ENCODE measurements around the gene FARS2. TPM values are rescaled to one million over a fixed set of nuclear protein-coding genes. Genes with fewer than 3 reads are reported as not detected.

Gene FARS2
- total RNA-seq, 1 experiment from 2014 or later = 13.8 TPM

DNA sequence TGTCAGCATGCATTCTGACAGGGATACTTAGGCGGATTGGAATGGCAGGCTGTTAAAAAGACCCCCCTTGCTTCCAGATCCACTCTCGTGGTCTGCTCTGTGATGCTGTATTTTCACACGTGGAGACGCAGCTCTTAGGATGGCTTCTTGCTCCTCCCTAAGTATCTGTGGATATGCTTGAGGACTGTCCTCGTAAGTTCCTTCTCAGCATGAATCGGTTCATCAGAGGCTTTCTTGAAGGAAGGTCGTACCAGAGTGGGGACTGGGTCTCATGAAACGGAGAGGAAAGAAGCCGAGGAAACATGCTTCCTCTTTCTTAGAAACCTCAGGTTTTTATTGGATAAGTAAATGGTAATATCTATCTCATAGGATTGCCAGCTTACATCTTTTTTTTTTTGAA lies 220.4 kb downstream of the FARS2 start:
- DNase-seq (ENCODE audit: low read depth, low spot score) (no peak), ATAC-seq (no peak)
- TF ChIP-seq, protein P1, sequence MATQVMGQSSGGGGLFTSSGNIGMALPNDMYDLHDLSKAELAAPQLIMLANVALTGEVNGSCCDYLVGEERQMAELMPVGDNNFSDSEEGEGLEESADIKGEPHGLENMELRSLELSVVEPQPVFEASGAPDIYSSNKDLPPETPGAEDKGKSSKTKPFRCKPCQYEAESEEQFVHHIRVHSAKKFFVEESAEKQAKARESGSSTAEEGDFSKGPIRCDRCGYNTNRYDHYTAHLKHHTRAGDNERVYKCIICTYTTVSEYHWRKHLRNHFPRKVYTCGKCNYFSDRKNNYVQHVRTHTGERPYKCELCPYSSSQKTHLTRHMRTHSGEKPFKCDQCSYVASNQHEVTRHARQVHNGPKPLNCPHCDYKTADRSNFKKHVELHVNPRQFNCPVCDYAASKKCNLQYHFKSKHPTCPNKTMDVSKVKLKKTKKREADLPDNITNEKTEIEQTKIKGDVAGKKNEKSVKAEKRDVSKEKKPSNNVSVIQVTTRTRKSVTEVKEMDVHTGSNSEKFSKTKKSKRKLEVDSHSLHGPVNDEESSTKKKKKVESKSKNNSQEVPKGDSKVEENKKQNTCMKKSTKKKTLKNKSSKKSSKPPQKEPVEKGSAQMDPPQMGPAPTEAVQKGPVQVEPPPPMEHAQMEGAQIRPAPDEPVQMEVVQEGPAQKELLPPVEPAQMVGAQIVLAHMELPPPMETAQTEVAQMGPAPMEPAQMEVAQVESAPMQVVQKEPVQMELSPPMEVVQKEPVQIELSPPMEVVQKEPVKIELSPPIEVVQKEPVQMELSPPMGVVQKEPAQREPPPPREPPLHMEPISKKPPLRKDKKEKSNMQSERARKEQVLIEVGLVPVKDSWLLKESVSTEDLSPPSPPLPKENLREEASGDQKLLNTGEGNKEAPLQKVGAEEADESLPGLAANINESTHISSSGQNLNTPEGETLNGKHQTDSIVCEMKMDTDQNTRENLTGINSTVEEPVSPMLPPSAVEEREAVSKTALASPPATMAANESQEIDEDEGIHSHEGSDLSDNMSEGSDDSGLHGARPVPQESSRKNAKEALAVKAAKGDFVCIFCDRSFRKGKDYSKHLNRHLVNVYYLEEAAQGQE (IDR thresholded peaks at IDR 0.05; ENCODE audit: low read depth) = no peak
- TF ChIP-seq ZFX (IDR thresholded peaks at IDR 0.05) = no peak
- TF ChIP-seq, protein P2, sequence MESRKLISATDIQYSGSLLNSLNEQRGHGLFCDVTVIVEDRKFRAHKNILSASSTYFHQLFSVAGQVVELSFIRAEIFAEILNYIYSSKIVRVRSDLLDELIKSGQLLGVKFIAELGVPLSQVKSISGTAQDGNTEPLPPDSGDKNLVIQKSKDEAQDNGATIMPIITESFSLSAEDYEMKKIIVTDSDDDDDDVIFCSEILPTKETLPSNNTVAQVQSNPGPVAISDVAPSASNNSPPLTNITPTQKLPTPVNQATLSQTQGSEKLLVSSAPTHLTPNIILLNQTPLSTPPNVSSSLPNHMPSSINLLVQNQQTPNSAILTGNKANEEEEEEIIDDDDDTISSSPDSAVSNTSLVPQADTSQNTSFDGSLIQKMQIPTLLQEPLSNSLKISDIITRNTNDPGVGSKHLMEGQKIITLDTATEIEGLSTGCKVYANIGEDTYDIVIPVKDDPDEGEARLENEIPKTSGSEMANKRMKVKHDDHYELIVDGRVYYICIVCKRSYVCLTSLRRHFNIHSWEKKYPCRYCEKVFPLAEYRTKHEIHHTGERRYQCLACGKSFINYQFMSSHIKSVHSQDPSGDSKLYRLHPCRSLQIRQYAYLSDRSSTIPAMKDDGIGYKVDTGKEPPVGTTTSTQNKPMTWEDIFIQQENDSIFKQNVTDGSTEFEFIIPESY (IDR thresholded peaks at IDR 0.05; ENCODE audit: extremely low read depth, insufficient replicate concordance, low read length) = no peak
- TF ChIP-seq YY1 (IDR thresholded peaks at IDR 0.05; ENCODE audit: extremely low read depth, insufficient replicate concordance, low read depth, low read length) = no peak
- TF ChIP-seq, protein P3, sequence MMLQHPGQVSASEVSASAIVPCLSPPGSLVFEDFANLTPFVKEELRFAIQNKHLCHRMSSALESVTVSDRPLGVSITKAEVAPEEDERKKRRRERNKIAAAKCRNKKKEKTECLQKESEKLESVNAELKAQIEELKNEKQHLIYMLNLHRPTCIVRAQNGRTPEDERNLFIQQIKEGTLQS (IDR thresholded peaks at IDR 0.05) = no peak
- no peak for TF ChIP-seq ELF1 (IDR thresholded peaks at IDR 0.05; ENCODE audit: borderline replicate concordance, low read depth)
- TF ChIP-seq, protein P4, sequence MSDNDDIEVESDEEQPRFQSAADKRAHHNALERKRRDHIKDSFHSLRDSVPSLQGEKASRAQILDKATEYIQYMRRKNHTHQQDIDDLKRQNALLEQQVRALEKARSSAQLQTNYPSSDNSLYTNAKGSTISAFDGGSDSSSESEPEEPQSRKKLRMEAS (IDR thresholded peaks at IDR 0.05) = no peak
- no peak for TF ChIP-seq SP1 (IDR thresholded peaks at IDR 0.05; ENCODE audit: low read depth)
- no peak for TF ChIP-seq EZH2phosphoT487 (IDR thresholded peaks at IDR 0.05; ENCODE audit: borderline replicate concordance)
- no peak for TF ChIP-seq SRF (IDR thresholded peaks at IDR 0.05; ENCODE audit: low read depth)
- no peak for TF ChIP-seq ZNF274 (IDR thresholded peaks at IDR 0.05; ENCODE audit: low read depth, low read length)
- no peak for TF ChIP-seq JUND (IDR thresholded peaks at IDR 0.05)
- TF ChIP-seq SIN3A (IDR thresholded peaks at IDR 0.05; ENCODE audit: low read depth) = no peak
- TF ChIP-seq POLR2A (IDR thresholded peaks at IDR 0.05; ENCODE audit: borderline replicate concordance, extremely low read depth, insufficient read depth, insufficient read length) = no peak
- TF ChIP-seq EGR1 (IDR thresholded peaks at IDR 0.05; ENCODE audit: low read depth) = no peak
- no peak for TF ChIP-seq FOSL1 (IDR thresholded peaks at IDR 0.05; ENCODE audit: low read depth)
- no peak for TF ChIP-seq EZH2 (IDR thresholded peaks at IDR 0.05)
- no peak for TF ChIP-seq POLR2AphosphoS5 (IDR thresholded peaks at IDR 0.05; ENCODE audit: low read depth, low read length)
- TF ChIP-seq, protein P5, sequence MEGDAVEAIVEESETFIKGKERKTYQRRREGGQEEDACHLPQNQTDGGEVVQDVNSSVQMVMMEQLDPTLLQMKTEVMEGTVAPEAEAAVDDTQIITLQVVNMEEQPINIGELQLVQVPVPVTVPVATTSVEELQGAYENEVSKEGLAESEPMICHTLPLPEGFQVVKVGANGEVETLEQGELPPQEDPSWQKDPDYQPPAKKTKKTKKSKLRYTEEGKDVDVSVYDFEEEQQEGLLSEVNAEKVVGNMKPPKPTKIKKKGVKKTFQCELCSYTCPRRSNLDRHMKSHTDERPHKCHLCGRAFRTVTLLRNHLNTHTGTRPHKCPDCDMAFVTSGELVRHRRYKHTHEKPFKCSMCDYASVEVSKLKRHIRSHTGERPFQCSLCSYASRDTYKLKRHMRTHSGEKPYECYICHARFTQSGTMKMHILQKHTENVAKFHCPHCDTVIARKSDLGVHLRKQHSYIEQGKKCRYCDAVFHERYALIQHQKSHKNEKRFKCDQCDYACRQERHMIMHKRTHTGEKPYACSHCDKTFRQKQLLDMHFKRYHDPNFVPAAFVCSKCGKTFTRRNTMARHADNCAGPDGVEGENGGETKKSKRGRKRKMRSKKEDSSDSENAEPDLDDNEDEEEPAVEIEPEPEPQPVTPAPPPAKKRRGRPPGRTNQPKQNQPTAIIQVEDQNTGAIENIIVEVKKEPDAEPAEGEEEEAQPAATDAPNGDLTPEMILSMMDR (IDR thresholded peaks at IDR 0.05 in 2 of 3, conservative IDR thresholded peaks at IDR 0.05 in 1 of 3; ENCODE audit: borderline replicate concordance in 1 of 3, insufficient read depth in 1 of 3, low read depth in 2 of 3, low read length in 2 of 3) = no peak
- Histone ChIP-seq H3K79me2 (ENCODE audit: insufficient read depth, low read length) (no peaks in the 10 kb centered on the region), H2AFZ (ENCODE audit: low read depth, low read length, poor library complexity, severe bottlenecking) (no peak overlapping the region), H3K9me3 (ENCODE audit: control insufficient read depth in 1 of 2, insufficient read depth in 1 of 2, low read depth in 1 of 2, low read length in 2 of 2) (no peaks in the 10 kb centered on the region), H3K27ac (ENCODE audit: low read depth, low read length) (no peak overlapping the region), H3K9ac (ENCODE audit: low read length) (no peak overlapping the region), H3K27me3 (ENCODE audit: insufficient read depth, low read length) (no peaks in the 10 kb centered on the region), H3K4me2 (ENCODE audit: low read length) (no peak overlapping the region), H3K36me3 (ENCODE audit: control insufficient read depth in 1 of 2, insufficient read depth in 2 of 2, low read length in 2 of 2) (no peaks in the 10 kb centered on the region), H4K20me1 (ENCODE audit: insufficient read depth) (no peaks in the 10 kb centered on the region), H3K9me2 (ENCODE audit: insufficient read depth) (no peaks in the 10 kb centered on the region), H3K4me3 (replicated peaks in 1 of 2; ENCODE audit: low read depth in 1 of 2, low read length in 2 of 2) (no peak overlapping the region), H3K4me1 (ENCODE audit: control insufficient read depth in 1 of 2, insufficient read depth in 2 of 2, low read length in 2 of 2) (no peaks in the 10 kb centered on the region)
- intact Hi-C loops (cut with micrococcal nuclease) = no loop called here
- ChIA-PET RAD21 (ENCODE audit: low non-redundant PET in 1 of 2, low total read pairs in 2 of 2, uncharacterized antibody in 2 of 2, unreplicated experiment in 2 of 2) (no interaction called here), POLR2A (no interaction called here), CTCF (no interaction called here)
- no TSS peak for BruUV-seq (replicated peaks)

Measured in HCT116 (cell line).